NCI-H1105 (cell line): ENCODE data around the gene PPIP5K1.

Experiments
- DNase-seq: peaks from one replicate; lab custom pipeline; 2025; lab: John Stamatoyannopoulos, UW

PPIP5K1 gene

DNA sequence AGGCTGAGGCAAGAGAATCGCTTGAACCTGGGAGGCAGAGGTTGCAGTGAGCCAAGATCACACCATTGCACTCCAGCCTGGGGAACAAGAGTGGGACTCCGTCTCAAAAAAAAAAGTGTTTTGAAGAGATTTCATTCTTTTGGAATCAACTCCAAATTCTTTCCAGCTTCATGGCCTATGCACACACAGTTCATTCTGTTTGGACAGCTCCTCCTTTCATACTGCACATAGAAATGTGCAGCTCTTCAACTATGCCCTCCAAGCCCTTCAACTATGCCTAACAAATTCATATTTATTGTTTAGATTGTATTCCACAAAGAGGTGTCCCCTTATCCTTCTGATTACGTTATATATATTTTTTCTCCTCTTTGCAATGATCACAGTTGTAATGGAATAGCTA, 101.2 kb downstream of the PPIP5K1 start:
- DNase-seq: no peak

DNA sequence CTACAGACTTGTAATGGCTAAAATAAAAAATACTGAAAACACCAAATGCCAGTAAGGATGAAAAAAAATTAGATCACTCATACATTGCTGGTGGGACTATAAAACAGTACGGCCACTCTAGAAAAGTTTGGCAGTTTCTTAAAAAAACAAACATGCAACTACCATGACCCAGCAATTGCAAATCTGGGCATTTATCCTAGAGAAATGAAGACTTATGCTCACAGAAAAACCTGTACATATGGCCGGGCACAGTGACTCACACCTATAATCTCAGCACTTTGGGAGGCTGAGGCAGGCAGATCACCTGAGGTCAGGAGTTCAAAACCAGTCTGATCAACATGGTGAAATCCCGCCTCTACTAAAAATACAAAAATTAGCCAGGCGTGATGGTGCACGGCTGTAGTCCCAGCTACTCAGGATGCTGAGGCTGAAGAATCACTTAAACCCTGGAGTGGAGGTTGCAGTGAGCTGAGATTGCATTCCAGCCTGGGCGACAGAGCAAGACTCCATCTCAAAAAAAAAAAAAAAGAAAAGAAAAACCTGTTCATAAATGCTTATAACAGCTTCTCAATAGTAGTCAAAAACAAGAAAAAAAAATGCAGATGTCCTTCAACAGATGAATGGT, 102.6 kb downstream of the PPIP5K1 start:
- DNase-seq: no peak

DNA sequence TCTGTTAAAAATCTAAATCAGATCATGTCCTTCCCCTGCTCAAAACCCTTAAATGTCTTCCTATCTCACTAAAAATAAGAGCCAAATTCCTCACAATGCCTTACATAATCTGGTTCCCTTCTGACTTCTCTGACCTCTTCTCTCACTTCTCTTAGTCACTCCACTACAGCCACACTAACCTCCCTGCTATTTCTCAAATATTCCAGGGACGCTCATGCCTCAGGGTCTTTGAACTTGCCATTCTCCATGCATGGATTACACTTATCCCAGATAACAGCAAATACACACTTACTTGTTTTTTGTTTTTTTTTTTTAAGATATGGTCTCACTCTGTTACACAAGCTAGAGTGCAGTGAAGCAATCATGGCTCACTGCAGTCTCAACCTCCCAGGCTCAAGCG, 105.6 kb downstream of the PPIP5K1 start:
- no peak for DNase-seq
